Activated CD4-positive, alpha-beta T cell treated with anti-CD3 and anti-CD28 coated beads for 1 hour (primary cell): ENCODE results near the gene PCGF6.
A peak's percentile ranks its signal among the peaks of the same experiment; 100 is the strongest.
"Not testable (repeated sequence)": the region's sequence is repeated elsewhere in the genome, so short reads cannot be mapped to it uniquely, and the experiment has no call there.

Experiments
- DNase-seq: peaks from one replicate; pipeline ENCODE4 v3.0.0-alpha.2; 2020

Gene PCGF6, protein sequence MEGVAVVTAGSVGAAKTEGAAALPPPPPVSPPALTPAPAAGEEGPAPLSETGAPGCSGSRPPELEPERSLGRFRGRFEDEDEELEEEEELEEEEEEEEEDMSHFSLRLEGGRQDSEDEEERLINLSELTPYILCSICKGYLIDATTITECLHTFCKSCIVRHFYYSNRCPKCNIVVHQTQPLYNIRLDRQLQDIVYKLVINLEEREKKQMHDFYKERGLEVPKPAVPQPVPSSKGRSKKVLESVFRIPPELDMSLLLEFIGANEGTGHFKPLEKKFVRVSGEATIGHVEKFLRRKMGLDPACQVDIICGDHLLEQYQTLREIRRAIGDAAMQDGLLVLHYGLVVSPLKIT

DNA sequence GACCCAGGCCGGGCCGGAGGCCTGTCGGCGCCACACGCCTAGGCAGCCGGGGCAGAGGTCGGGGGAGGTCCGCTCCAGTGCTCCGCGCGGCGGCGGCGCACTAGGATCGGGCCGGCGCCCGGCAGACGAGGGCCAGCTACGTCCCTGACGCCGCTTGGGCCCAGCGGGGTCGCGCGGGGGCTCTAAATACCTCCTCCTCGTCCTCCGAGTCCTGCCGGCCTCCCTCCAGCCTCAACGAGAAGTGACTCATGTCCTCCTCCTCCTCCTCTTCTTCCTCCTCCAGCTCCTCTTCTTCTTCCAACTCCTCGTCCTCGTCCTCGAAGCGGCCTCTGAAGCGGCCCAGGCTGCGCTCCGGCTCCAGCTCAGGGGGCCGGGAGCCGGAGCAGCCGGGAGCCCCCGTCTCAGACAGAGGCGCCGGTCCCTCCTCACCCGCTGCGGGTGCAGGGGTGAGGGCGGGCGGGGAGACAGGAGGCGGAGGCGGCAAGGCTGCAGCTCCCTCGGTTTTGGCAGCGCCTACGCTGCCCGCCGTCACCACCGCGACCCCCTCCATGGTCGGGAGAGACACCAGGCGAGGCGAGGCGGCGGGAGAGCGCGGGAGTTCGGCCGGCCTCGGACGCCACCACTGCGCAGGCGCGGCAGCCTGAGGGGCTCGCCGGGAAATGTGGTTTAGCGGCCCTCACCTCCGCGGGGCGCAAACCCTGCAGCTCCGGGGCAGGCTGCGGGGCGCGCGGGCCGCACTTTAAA lies at the start of gene PCGF6:
Gene PCGF6 (minus strand): TSS at position 624 of the 744 bp plus-strand sequence. CDS start 74 bp downstream, at position 550.
- peak; percentile 51 for DNase-seq

DNA sequence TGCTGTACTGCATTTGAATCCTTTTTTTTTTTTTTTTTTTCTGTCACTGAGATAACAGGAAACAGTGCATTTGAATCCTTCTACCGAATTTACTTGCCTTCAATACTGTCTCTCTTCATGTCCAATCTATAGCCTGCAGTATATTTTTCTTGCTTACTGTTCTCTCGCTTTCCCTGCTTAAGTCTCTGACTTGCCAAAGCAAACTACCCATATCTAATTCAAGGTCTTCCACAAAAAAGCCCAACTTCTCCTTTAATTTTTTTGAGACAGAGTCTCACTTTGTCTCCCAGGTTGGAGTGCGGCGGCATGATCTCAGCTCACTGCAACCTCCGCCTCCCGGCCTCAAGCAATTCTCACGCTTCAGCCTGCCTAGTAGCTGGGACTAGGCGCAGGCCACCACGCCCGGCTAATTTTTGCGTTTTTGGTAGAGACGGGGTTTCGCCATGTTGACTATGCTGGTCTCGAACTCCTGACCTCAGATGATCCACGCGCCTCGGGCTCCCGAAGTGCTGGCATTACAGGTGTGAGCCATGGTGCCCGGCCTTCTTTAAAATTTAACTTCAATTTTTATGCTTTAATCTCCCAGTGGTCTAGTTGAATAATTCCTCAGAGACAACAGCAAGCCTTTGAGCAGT lies 46.4 kb upstream of the PCGF6 start:
- DNase-seq, result no peak

DNA sequence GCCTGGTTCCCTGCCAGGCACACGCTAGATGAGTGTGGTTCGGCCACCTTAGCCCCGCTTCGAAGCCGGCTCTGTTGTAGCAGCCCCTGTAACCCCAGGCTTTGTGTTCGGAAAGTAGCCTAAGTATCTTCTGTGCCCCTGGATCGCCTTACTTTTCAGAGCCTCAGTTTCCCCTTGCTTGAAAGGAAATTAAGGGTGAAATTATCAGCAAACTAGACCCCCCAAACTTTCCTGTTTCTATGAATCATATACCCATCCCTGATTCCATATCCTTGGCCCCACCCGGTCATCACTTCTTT lies 45.8 kb upstream of the PCGF6 start:
- DNase-seq, result no peak

DNA sequence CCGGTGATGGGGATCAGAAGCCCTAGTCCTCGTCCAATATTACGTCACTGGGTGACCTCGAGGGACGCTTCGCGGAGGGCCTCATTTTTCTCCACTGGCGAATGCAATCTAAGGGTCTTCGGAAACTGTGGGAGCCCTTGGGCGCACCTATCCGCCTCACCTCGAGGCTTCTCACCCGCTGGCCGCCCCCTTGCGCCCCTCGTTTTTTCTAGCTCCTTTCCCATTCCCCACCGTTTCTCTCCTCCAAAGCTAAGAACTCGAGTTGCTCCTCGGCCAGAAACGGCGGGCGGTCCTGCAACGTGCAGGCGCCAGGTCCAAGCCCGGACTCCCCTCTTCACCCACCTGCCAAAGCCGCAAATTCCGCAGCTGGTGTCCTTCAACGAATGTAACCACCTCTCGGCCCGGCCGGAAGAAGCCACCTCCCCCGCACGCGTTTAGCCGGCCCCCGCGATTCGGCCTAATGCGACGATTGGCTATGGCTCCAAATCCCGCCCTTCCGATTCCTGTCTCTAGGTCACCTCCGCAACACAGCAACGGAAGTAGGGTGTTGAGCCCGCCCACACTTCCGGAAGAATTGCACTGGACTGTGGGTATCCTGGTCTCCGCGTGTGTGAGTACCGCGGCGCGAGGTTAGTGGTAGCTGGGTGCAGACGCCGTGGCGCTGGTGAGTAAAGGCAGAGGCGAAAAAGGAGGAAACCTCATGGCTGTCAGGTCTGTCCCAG lies 45.3 kb upstream of the PCGF6 start, which contains the start of the genes ATP5MK and PDCD11:
Gene ATP5MK (minus strand): TSS at position 409 of the 722 bp plus-strand sequence. CDS start 4,018 bp downstream, outside the sequence.
Gene PDCD11 (plus strand): TSS at position 560 of the 722 bp plus-strand sequence. CDS start 1,801 bp downstream, outside the sequence.
- peak; percentile 88 for DNase-seq

DNA sequence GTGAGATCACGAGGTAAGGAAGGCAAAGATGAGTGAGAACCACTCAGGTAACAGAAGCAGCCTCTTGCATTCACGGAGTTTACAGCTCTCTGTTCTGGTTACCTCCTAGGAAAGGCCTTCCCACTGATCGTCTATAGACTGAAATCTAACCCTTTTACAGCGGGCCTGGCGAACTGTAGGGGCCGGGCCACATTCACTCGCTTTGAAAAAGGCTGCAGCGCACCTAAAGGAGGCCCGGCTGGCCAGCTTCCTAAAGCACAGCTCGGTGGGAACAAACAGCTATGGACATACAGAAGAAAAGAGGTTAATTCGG lies 44.8 kb upstream of the PCGF6 start:
- no peak for DNase-seq

DNA sequence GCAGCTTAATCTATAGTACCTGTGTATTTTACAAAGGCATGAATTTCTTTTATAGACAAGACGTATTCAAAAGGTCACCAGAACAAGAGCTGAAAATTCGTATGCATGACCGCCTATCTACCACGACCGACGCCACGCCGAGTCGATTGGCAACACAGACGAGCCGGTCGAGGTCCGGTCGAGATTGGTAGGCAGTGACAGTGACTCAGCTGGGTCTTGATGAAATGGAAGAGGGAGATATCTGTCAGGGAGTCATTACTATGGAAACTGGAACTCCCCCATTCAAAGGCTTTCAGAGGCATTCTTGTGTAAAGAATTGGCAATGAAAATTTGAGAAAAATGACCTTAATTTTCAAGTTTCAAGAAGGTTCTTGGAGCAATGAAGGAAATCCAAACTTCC lies 43.2 kb upstream of the PCGF6 start:
- no peak for DNase-seq

DNA sequence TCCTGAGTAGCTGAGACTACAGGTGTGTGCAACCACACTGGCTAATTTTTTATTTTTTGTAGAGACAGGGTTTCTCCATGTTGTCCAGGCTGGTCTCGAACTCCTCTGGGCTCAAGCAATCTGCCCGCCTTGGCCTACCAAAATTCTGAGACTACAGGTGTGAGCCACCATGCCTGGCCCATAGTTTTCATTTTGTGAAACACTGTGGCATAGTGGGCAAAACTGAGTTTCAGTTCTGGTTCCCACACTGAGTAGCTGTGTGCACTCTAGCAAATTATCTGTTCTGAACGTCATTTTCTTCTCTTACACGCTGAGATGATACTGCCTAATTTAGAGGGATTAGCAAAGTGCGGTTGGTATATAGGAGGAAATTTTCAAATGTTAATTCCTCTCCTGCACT lies 31.8 kb upstream of the PCGF6 start:
- DNase-seq, result no peak

DNA sequence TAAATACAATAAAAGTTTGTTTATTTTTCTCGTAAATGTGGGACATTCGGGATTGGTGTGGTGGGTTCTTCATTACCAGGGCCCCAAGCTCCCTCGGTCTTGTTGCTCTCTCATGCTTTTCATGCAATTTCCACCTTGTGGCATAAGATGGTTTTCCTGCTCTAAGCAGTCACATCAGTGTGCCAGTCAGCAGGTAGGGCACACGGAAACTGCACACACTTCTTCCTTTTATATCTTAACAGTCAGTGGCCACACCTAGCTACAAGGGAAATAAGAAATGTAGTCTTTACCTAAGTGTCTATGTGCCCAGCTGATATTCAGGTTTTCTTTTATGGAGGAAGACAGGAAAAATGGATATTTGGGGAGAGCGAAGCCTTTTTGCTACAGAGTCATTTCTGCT lies 23.3 kb upstream of the PCGF6 start:
- DNase-seq, result no peak

DNA sequence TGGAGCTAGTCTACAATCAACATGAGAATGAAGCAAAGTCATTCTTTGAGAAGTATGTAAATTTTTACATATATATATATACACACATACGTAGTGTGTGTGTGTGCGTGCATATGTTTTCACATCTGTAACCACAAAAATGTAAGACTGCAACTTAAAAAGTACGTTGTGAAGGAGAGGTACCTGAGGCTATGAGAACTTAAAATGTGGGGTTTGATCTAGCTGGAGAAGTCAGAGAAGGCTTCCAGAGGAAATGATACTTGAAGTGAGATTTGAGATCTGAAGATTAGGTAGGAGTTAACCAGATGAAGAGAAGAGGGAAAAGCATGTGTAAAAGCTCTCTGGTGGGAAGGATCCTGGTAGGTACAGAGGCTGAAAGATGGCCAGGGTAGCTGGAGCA lies 22.6 kb upstream of the PCGF6 start:
- DNase-seq, result no peak

DNA sequence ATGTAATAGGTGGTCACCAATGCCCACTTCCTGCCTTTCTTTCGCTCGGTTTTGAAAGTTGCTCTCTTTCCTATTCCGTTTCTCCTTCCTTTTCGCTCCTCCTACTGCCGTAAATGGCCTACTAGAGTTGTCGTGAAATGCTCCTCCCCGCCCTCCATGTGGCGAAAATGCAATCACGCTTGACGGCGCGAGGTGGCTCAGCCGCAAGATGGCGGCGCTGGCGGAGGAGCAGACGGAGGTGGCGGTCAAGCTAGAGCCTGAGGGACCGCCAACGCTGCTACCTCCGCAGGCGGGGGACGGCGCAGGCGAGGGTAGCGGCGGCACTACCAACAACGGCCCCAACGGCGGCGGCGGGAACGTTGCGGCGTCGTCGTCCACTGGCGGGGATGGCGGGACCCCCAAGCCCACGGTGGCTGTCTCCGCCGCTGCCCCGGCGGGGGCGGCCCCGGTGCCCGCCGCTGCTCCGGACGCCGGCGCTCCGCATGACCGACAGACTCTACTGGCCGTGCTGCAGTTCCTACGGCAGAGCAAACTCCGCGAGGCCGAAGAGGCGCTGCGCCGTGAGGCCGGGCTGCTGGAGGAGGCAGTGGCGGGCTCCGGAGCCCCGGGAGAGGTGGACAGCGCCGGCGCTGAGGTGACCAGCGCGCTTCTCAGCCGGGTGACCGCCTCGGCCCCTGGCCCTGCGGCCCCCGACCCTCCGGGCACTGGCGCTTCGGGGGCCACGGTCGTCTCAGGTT lies 17.0 kb upstream of the PCGF6 start, which contains the start of gene TAF5:
Gene TAF5 (plus strand): TSS at position 195 of the 737 bp plus-strand sequence. CDS start 14 bp downstream, at position 209.
- peak; percentile 77 for DNase-seq

DNA sequence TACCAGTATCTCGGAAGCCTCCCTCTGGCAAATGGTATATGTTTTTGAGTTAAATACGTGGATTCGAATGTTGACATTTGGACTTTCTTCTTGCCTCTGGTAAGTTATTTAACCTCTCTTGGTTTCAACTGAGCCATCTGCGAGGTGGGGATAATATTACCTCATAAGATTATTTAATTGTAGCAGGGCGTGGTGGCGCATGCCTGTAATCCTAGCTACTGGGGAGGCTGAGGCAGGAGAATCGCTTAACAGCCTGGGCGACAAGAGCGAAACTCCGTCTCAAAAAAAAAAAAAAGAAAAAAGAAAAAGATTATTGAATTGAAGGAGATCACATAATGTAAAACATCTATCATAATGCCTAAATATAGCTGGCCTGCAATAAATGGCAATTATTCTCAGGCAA lies 16.4 kb upstream of the PCGF6 start:
- no peak for DNase-seq

DNA sequence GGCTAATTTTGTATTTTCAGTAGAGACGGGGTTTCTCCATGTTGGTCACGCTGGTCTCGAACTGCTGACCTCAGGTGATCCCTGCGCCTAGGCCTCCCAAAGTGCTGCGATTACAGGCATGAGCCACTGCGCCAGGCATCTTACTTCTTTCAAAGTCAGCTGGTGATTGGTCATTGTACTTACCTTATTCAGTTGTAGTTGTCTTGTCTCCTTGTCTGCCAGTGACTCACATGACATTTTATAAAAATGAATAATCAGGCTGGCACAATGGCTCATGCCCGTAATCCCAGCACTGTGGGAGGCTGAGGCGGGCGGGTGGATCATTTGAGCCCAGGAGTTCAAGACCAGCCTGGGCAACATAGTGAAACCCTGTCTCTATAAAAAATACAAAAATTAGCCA lies 9.9 kb upstream of the PCGF6 start:
- not testable (repeated sequence) for DNase-seq

DNA sequence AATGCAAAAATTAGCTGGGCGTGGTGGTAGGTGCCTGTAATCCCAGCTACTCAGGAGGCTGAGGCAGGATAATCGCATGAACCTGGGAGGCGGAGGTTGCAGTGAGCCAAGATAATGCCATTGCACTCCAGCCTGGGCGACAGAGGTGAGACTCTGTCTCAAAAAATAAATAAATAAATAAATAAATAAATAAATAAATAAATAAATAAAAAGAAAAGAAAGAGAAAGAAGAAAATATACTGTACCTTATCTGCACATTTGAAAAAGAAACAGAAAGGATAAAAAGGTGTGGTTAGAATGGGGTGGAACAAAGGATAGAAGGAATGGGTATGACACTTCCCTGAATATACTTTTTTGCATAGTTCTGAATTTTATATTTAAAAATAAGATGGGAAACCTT lies 8.6 kb upstream of the PCGF6 start:
- not testable (repeated sequence) for DNase-seq

DNA sequence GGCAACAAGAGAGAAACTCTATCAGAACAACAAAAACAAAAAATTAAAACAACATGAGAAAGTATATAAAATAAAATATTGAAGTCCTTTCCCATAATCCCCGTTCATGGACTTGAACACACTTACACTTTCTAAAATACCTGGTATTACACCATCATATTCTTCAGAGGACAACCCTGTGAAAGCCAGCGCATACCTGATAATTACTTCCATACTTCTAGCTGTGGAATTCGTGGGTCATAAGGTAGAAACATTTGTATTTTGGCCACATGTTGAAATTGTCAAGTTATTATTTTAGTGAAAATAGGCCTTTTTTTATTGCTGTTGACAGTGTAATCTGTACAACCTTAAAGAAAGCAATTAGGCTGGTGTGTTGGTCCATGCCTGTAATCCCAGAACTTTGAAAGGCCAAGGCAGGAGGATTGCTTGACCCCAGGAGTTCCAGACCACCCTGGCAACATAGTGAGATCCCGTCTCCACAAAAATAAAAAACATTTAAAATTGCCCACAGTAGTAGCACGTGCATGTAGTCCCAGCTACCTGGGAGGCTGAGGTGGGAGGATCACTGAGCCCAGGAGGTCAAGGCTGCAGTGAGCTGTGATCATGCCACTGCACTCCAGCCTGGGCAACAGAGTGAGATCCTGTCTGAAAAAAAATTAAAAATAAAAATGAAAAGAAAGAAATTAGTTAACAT lies 5.1 kb upstream of the PCGF6 start:
- no peak for DNase-seq

DNA sequence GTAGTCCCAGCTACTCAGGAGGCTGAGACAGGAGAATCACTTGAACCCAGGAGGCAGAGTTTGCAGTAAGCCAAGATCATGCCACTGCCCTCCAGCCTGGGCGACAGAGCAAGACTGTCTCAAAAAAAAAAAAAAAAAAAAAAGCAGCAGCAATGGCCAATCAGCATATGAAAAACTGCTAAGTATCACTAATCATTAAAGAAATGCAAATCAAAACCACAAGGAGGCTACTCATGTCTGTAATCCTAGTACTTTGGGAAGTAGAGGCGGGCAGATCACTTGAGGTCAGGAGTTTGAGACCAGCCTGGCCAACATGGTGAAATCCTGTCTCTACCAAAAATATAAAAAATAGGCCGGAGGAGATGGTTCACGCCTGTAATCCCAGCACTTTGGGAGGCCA lies 3.6 kb upstream of the PCGF6 start:
- not testable (repeated sequence) for DNase-seq

DNA sequence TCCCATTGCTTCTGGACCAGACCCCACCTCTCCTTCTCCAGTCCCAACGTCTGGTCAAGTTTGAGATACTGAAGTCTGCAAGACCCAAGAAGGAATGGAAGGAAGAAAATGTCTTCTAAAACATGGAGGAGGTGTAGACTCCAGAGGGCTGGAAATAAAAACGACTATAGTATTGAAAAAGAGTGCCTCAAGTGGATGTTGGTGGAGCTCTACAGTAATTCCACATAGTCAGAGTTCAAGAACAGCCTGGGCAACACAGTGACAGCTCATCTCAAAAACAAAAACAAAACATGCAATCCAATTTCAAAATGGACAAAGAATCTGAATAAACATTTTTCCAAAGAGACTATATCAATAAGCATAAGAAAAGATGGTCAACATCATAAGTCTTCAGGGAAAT lies 2.3 kb upstream of the PCGF6 start:
- no peak for DNase-seq

DNA sequence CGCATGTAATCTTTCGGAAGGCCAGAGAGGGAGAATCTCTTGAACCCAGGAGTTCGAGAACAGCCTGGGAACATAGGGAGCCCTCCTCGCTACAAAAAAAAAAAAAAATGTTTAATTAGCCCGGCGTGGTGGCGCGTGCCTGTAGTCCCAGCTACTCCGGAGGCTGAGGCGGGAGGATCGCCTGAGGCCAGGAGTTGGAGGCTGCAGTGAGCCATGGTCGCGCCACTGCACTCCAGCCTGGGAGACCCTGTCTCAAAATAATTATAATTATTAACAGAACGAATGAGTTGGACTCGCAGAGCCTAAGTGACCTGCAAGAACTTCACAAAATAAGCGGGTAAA lies 794 bp downstream of the PCGF6 start:
- DNase-seq, result no peak

DNA sequence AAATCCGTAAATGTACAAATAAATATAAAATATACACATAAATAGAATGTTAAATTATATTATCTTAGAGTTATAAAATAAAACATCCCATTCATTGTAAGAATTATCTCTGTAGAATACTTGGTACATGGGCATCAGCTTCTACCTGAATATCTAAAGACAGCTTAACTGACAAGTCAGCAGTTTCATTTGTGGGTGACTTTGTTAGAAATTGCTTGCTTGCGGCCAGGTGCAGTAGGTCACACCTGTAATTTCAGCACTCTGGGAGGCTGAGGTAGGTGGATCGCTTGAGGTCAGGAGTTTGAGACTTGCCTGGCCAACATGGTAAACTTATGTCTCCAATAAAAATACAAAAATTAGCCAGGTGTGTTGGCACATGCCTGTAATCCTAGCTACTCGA lies 14.6 kb downstream of the PCGF6 start:
- DNase-seq, result no peak

DNA sequence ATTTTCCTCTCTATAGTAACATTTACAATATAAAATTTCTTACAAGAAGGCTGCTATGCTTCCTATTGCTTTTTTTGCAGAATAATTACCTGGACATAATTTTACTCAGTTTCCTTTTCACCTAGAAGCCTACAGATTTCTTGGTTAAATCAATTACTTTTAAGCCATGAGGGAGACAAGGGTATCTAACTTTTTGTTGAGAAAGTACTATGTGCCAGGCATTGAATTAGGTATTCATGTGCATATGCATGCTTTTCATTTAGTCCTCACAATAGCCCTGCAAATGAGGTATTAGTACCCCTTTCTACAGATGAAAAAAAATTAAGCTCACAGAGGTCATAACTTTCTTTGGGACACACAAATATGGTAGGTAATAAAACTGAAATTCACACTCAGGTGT lies 16.4 kb downstream of the PCGF6 start:
- DNase-seq, result no peak

DNA sequence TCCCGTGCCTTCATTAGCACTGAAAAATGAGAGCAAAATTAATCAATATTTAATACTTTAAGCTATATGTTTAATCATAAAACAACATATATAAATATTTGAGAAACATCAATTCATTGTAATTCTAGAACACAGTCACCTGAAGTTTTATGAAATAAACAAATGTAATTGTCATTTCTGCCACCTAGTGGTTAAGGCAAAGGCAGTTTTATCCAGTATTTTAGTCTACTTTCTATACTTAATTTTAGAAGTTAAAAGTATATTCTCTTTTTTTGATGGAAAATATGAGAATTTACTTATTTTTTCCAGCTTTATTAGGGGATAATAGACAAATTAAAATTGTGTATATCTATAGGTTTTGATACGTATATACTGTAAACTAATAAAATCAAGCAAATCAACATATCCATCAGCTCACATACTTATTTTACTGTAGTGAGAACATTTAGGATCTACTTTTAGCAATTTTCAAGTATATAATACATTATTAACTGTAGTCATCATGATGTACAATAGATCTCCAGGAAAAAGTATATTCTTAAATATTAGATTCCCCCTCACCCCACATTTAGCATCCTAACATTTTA lies 16.9 kb downstream of the PCGF6 start:
- DNase-seq, result no peak

DNA sequence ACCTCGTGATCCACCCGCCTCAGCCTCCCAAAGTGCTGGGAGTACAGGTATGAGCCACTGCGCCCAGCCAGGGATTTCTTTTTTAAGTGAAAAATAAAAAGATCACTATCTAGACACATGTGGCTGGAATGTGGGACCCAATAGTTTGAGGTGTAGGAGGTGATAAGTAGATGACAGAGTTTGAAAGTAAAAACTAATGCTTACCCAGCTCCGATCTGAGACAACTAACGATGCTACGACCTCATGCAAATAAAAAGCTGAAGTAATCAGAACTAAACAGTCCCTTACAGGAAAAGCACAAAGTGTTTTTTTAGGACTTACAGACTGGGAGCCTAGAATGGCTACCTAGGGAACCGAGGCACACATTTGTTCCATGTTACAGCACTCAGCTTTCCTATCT lies 23.0 kb downstream of the PCGF6 start:
- DNase-seq, result no peak

DNA sequence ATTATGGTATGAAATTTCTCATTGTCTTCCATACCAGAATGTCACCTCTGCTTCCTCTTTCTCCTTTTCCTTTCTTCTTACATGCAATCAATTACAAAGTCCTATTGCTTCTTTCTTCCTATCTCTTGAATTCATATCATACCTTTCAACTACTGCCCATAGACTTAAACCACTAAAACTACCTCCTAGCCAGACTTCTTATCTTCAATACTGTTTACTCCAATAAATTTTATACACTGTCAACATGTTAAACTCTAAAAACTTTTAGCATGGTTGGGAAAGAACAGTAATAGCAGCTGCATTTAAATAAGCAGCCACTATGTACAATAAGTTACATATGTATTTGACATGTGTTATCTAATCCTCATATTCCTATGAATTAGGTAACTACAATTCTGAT lies 34.9 kb downstream of the PCGF6 start:
- DNase-seq, result no peak
